GM10266 (cell line): Measurements from ENCODE around the gene UBE2E3.
"Not testable (repeated sequence)": the region's sequence is repeated elsewhere in the genome, so short reads cannot be mapped to it uniquely, and the experiment has no call there.

Experiments used
- DNase-seq: peaks from one replicate; pipeline ENCODE4 v3.0.0; 2012; ENCODE audit errors: extremely low spot score
- TF ChIP-seq, protein P1 (sequence below): IDR thresholded peaks from 2 replicates; pipeline ENCODE4 v1.5.1; 2012; ENCODE audit warnings: mild to moderate bottlenecking, low read depth; ENCODE audit not compliant: control insufficient read depth, insufficient read depth; ENCODE audit errors: missing control alignments

Gene UBE2E3

GRCh38 chr2:181022652-181023051 is 42.2 kb downstream of the UBE2E3 start:
- no peak for DNase-seq
- TF ChIP-seq, protein P1, sequence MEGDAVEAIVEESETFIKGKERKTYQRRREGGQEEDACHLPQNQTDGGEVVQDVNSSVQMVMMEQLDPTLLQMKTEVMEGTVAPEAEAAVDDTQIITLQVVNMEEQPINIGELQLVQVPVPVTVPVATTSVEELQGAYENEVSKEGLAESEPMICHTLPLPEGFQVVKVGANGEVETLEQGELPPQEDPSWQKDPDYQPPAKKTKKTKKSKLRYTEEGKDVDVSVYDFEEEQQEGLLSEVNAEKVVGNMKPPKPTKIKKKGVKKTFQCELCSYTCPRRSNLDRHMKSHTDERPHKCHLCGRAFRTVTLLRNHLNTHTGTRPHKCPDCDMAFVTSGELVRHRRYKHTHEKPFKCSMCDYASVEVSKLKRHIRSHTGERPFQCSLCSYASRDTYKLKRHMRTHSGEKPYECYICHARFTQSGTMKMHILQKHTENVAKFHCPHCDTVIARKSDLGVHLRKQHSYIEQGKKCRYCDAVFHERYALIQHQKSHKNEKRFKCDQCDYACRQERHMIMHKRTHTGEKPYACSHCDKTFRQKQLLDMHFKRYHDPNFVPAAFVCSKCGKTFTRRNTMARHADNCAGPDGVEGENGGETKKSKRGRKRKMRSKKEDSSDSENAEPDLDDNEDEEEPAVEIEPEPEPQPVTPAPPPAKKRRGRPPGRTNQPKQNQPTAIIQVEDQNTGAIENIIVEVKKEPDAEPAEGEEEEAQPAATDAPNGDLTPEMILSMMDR: no peak

- DNase-seq: no peak
- TF ChIP-seq, protein P1: no peak
Measured at GRCh38 chr2:181025004-181025403, 44.6 kb downstream of the UBE2E3 start.

- no peak for DNase-seq
- TF ChIP-seq, protein P1: no peak
Measured at GRCh38 chr2:181036445-181036844, 56.0 kb downstream of the UBE2E3 start.

- DNase-seq: no peak
- TF ChIP-seq, protein P1: no peak
Measured at GRCh38 chr2:181036848-181037603, 56.6 kb downstream of the UBE2E3 start.

DNA sequence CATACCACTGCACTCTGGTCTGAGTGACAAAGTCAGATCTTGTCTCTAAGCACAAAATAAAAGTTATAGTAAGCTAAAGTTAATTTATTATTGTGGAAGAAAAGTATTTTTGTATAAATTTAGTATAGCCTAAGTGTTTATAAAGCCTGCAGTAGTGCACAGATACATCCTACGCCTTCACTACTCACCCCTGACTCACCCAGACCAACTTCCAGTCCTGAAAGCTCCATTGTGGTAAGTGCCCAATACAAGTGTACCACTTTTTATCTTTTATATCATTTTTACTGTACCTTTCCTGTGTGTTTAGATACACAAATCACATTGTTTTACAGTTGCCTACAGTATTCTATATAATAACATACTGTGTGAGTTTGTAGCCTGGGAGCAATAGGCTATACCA is 57.5 kb downstream of the UBE2E3 start:
- no peak for DNase-seq
- TF ChIP-seq, protein P1: no peak

DNA sequence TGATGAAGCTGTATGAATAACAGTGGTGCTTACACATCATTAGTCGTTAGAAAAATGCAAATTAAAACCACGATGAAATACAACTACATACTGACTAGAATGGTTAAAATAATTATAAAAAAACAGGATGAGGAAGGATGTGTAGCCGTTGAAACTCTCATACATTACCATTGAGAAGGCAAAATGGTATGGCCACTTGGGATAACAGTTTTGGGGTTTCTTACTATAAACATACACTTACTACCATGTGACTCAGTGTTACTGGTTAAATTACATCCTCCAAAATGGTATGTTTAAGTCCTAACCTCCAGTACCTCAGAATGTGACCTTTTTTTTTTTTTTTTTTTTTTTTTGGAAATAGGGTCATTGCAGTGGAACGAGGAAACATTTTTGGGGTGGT is 58.4 kb downstream of the UBE2E3 start:
- no peak for DNase-seq
- TF ChIP-seq, protein P1: no peak

DNA sequence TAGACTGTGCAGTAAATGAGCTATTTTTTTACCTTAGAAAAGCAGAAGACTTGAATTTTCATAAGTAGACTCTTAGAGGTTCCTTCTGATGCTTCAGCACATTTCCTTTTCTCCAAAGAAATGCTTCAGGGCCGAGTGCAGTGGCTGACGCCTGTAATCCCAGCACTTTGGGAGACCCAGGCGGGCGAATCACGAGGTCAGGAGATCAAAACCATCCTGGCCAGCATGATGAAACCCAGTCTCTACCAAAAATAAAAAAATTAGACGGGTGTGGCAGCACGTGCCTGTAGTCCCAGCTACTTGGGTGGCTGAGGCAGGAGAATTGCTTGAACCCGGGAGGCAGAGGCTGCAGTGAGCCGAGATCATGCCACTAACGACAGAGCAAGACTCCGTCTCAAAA is 60.4 kb downstream of the UBE2E3 start:
- not testable (repeated sequence) for DNase-seq

GRCh38 chr2:181041661-181042060 is 61.3 kb downstream of the UBE2E3 start:
- TF ChIP-seq, protein P1: no peak
- no peak for DNase-seq
